HL-60 (cell line): ENCODE results near the gene PDE4B.

ENCODE experiments used
- GABPA ChIP-seq: IDR thresholded peaks from 2 replicates; pipeline ENCODE4 v1.6.1; 2012; ENCODE audit warnings: low read depth
- POLR2AphosphoS5 ChIP-seq: IDR thresholded peaks from 2 replicates; pipeline ENCODE4 v1.6.1; 2012; ENCODE audit warnings: low read depth
- TF ChIP-seq, protein P1 (sequence below): IDR thresholded peaks from one replicate; pipeline ENCODE4 v1.5.1; 2011; ENCODE audit warnings: low read length, control low read depth, inconsistent platforms; ENCODE audit not compliant: insufficient read depth
- TF ChIP-seq, protein P2 (sequence below): IDR thresholded peaks from 2 replicates; pipeline ENCODE4 v1.6.1; 2012; ENCODE audit warnings: low read depth; ENCODE audit not compliant: insufficient replicate concordance

DNA sequence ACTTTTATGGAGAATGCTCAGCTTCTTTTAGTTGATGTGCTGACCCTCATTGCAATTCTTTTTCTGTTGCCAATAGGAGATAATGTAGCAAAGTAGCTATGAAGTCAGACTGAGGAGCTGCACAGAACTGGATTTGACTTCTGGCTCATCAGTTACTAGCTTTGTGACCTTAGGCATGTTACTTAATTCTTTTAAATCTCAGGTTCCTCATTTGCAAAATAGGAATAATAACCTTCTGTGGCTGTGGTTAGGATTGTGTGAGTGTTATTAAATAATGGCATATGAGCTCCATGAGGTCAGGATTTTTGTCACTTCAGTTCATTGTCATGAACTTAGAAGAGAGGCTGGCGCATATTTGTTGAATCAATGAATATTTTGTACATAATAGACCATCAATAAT lies 503.7 kb downstream of the PDE4B start:
- no peak for TF ChIP-seq GABPA
- TF ChIP-seq, protein P1, sequence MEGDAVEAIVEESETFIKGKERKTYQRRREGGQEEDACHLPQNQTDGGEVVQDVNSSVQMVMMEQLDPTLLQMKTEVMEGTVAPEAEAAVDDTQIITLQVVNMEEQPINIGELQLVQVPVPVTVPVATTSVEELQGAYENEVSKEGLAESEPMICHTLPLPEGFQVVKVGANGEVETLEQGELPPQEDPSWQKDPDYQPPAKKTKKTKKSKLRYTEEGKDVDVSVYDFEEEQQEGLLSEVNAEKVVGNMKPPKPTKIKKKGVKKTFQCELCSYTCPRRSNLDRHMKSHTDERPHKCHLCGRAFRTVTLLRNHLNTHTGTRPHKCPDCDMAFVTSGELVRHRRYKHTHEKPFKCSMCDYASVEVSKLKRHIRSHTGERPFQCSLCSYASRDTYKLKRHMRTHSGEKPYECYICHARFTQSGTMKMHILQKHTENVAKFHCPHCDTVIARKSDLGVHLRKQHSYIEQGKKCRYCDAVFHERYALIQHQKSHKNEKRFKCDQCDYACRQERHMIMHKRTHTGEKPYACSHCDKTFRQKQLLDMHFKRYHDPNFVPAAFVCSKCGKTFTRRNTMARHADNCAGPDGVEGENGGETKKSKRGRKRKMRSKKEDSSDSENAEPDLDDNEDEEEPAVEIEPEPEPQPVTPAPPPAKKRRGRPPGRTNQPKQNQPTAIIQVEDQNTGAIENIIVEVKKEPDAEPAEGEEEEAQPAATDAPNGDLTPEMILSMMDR: no peak
- no peak for TF ChIP-seq POLR2AphosphoS5
- TF ChIP-seq, protein P2, sequence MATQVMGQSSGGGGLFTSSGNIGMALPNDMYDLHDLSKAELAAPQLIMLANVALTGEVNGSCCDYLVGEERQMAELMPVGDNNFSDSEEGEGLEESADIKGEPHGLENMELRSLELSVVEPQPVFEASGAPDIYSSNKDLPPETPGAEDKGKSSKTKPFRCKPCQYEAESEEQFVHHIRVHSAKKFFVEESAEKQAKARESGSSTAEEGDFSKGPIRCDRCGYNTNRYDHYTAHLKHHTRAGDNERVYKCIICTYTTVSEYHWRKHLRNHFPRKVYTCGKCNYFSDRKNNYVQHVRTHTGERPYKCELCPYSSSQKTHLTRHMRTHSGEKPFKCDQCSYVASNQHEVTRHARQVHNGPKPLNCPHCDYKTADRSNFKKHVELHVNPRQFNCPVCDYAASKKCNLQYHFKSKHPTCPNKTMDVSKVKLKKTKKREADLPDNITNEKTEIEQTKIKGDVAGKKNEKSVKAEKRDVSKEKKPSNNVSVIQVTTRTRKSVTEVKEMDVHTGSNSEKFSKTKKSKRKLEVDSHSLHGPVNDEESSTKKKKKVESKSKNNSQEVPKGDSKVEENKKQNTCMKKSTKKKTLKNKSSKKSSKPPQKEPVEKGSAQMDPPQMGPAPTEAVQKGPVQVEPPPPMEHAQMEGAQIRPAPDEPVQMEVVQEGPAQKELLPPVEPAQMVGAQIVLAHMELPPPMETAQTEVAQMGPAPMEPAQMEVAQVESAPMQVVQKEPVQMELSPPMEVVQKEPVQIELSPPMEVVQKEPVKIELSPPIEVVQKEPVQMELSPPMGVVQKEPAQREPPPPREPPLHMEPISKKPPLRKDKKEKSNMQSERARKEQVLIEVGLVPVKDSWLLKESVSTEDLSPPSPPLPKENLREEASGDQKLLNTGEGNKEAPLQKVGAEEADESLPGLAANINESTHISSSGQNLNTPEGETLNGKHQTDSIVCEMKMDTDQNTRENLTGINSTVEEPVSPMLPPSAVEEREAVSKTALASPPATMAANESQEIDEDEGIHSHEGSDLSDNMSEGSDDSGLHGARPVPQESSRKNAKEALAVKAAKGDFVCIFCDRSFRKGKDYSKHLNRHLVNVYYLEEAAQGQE: no peak
